Measurements from ENCODE around the gene SMYD3. TPM values are rescaled to one million over a fixed set of nuclear protein-coding genes. Genes with fewer than 3 reads are reported as not detected.
A peak's percentile ranks its signal among the peaks of the same experiment; 100 is the strongest.

The SMYD3 gene
- total and polyA plus RNA-seq, 2 of the 4 experiments (the other 2 are of a cell fraction) = 26.5 to 37.6 TPM

DNA sequence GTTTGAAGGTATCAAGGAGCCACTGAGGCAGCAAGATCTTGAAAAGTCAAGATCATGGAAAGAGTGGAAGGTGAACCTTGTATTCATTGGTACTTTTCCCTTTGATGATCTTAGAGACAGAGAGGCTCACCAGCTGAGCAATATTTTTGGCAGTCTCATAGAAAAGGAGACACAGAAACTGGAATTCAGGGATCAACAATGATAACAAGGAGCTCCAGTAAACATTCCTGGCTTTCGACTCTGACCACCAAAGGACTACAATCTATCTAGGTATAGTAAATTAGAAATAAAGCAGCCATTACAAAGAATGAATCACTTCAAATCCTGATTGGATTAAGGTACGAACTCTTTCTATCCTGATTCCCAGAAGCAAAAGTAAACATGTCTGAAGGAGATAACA is 736.9 kb downstream of the SMYD3 start:
- Histone ChIP-seq H3K4me1 (ENCODE audit: control insufficient read depth, insufficient read depth, low read length) (peaks cover 17% of the 10 kb centered on the region), H3K18ac (ENCODE audit: low read depth, low read length) (peak overlapping the region; percentile 24; the same call in 1 of the 2 replicates), H3K4ac (ENCODE audit: low read depth, low read length) (peak overlapping the region; percentile 68; the same call in 1 of the 2 replicates), H3K4me3 (ENCODE audit: insufficient read depth, low read depth, low read length) (no peak overlapping the region), H3K23ac (ENCODE audit: low read depth, low read length) (no peak overlapping the region), H3K56ac (ENCODE audit: extremely low read depth, insufficient read depth, low read length) (no peak overlapping the region), H4K91ac (ENCODE audit: insufficient read depth, low read depth, low read length) (peak overlapping the region; percentile 10; the same call in 1 of the 2 replicates), H2BK120ac (ENCODE audit: low read depth, low read length) (peak overlapping the region; percentile 57), H2BK20ac (ENCODE audit: low read depth, low read length) (peak overlapping the region; percentile 56), H4K20me1 (ENCODE audit: insufficient read depth, low read length) (no peaks in the 10 kb centered on the region), H2AK9ac (replicated peaks; ENCODE audit: low read depth, low read length, poor library complexity) (no peak overlapping the region), H3K36me3 (ENCODE audit: control insufficient read depth, insufficient read depth, low read length) (no peaks in the 10 kb centered on the region), H3K14ac (replicated peaks; ENCODE audit: low read depth, low read length) (peak overlapping the region; percentile 18; the same call in 1 of the 2 replicates), H2AK5ac (ENCODE audit: low read depth, low read length) (no peak overlapping the region), H3K9me3 (ENCODE audit: control insufficient read depth, insufficient read depth, low read length) (no peaks in the 10 kb centered on the region), H4K5ac (ENCODE audit: low read depth, low read length) (peak overlapping the region; percentile 44; the same call in 1 of the 2 replicates), H3K4me2 (ENCODE audit: low read depth, low read length) (no peak overlapping the region; the same call in 1 of the 2 replicates), H2AFZ (replicated peaks; ENCODE audit: low read length, poor library complexity) (no peak overlapping the region), H3K9ac (ENCODE audit: low read depth, low read length) (no peak overlapping the region), H3K79me1 (ENCODE audit: low read depth in 1 of 2, low read length in 2 of 2) (no peaks in the 10 kb centered on the region), H2BK5ac (ENCODE audit: low read depth, low read length, poor library complexity, severe bottlenecking) (peak overlapping the region; percentile 29), H2BK15ac (ENCODE audit: low read depth, low read length) (no peak overlapping the region; the same call in 2 of the 3 replicates), H3K9me1 (ENCODE audit: insufficient read depth, low read length) (peaks cover 7% of the 10 kb centered on the region; the same call in 1 of the 2 replicates), H3K27me3 (ENCODE audit: control insufficient read depth, insufficient read depth, low read length) (no peaks in the 10 kb centered on the region), H4K8ac (ENCODE audit: low read depth in 2 of 2, low read length in 2 of 2) (peak overlapping the region in 1 of 2 experiments; percentile 8; a peak in 1 of 4 replicates), H3K27ac (ENCODE audit: insufficient read depth, low read length) (no peak overlapping the region)
- dilution Hi-C loops (cut with HindIII; ENCODE audit: low sequenced_read_pairs, unreplicated experiment) = no loop called here
- ATAC-seq (ENCODE audit: low read depth) (peak; percentile 6; the same call in 1 of the 2 replicates), DNase-seq (peak; percentile 30)
- ChIA-PET POLR2A (ENCODE audit: unreplicated experiment) (interaction anchor here (0.6 kb wide), 1 partner anchor 58 kb away, joined by 3 read pairs; no protein-coding TSS in a partner anchor), CTCF (interaction anchor here (0.7 kb wide), 1 partner anchor 617 kb away, joined by 3 read pairs; no protein-coding TSS in a partner anchor)
- no peak for TF ChIP-seq USF2 (IDR thresholded peaks at IDR 0.05; ENCODE audit: low read depth, low read length)
- no peak for TF ChIP-seq MAFK (IDR thresholded peaks at IDR 0.05; ENCODE audit: low read depth, low read length)
- TF ChIP-seq CEBPB (IDR thresholded peaks at IDR 0.05; ENCODE audit: low read depth, low read length) = no peak
- TF ChIP-seq RFX5 (IDR thresholded peaks at IDR 0.05; ENCODE audit: low read depth, low read length) = no peak
- no peak for TF ChIP-seq CHD1 (IDR thresholded peaks at IDR 0.05; ENCODE audit: low read depth, low read length)
- TF ChIP-seq POLR2A (IDR thresholded peaks at IDR 0.05; ENCODE audit: low read depth, low read length) = no peak
- no peak for TF ChIP-seq NFE2L2 (IDR thresholded peaks at IDR 0.05; ENCODE audit: low read depth, low read length)
- no peak for TF ChIP-seq MXI1 (IDR thresholded peaks at IDR 0.05; ENCODE audit: borderline replicate concordance, low read depth, low read length)
- no peak for TF ChIP-seq FOS (IDR thresholded peaks at IDR 0.05; ENCODE audit: low read depth, low read length)
- TF ChIP-seq ELK1 (IDR thresholded peaks at IDR 0.05; ENCODE audit: borderline replicate concordance, low read depth, low read length) = no peak
- TF ChIP-seq SMC3 (IDR thresholded peaks at IDR 0.05; ENCODE audit: low read depth, low read length) = no peak
- TF ChIP-seq, protein P1, sequence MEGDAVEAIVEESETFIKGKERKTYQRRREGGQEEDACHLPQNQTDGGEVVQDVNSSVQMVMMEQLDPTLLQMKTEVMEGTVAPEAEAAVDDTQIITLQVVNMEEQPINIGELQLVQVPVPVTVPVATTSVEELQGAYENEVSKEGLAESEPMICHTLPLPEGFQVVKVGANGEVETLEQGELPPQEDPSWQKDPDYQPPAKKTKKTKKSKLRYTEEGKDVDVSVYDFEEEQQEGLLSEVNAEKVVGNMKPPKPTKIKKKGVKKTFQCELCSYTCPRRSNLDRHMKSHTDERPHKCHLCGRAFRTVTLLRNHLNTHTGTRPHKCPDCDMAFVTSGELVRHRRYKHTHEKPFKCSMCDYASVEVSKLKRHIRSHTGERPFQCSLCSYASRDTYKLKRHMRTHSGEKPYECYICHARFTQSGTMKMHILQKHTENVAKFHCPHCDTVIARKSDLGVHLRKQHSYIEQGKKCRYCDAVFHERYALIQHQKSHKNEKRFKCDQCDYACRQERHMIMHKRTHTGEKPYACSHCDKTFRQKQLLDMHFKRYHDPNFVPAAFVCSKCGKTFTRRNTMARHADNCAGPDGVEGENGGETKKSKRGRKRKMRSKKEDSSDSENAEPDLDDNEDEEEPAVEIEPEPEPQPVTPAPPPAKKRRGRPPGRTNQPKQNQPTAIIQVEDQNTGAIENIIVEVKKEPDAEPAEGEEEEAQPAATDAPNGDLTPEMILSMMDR (conservative IDR thresholded peaks at IDR 0.05; ENCODE audit: low read depth, low read length) = no peak
- TF ChIP-seq RCOR1 (IDR thresholded peaks at IDR 0.05; ENCODE audit: insufficient replicate concordance, low read length) = no peak
- TF ChIP-seq RAD21 (IDR thresholded peaks at IDR 0.05; ENCODE audit: low read length) = no peak
- no peak for TF ChIP-seq MAZ (IDR thresholded peaks at IDR 0.05; ENCODE audit: borderline replicate concordance, low read depth, low read length)
- TF ChIP-seq BHLHE40 (IDR thresholded peaks at IDR 0.05; ENCODE audit: low read depth, low read length) = no peak
- no CpG with 5 or more reads among the region's 2 CpGs for WGBS, 2 experiments (ENCODE audit: extremely low coverage in 2 of 2, insufficient read length in 1 of 2)
- in situ Hi-C loops (cut with MboI; ENCODE audit: low sequenced_read_pairs) = no loop called here
- BruUV-seq (replicated peaks) = no TSS peak
- intact Hi-C loops (cut with micrococcal nuclease) = loop anchor here (10.0 kb wide), 1 partner anchor 175 kb away; no protein-coding TSS in a partner anchor
